SU-DHL-6 (cell line): Measurements from ENCODE around the gene CD2.

Source experiments
- EZH2phosphoT487 ChIP-seq: fragments of 200-600 bp; sonication (generic), shearing (Covaris generic); conservative IDR thresholded peaks from 2 replicates; pipeline ENCODE4 v1.6.1; 2018; ENCODE audit warnings: mild to moderate bottlenecking, antibody characterized with exemption, low read length, moderate library complexity, mixed read lengths
- TF ChIP-seq, protein P1 (sequence below): fragments of 200-600 bp; sonication (generic); IDR thresholded peaks from one replicate; pipeline ENCODE4 v1.5.1; 2017; ENCODE audit warnings: antibody characterized with exemption, mild to moderate bottlenecking, low read length, moderate library complexity; ENCODE audit not compliant: insufficient read depth, poor library complexity, severe bottlenecking

GRCh38 chr1:116808200-116808847 lies 54.1 kb downstream of the CD2 start:
- no peak for TF ChIP-seq EZH2phosphoT487
- TF ChIP-seq, protein P1, sequence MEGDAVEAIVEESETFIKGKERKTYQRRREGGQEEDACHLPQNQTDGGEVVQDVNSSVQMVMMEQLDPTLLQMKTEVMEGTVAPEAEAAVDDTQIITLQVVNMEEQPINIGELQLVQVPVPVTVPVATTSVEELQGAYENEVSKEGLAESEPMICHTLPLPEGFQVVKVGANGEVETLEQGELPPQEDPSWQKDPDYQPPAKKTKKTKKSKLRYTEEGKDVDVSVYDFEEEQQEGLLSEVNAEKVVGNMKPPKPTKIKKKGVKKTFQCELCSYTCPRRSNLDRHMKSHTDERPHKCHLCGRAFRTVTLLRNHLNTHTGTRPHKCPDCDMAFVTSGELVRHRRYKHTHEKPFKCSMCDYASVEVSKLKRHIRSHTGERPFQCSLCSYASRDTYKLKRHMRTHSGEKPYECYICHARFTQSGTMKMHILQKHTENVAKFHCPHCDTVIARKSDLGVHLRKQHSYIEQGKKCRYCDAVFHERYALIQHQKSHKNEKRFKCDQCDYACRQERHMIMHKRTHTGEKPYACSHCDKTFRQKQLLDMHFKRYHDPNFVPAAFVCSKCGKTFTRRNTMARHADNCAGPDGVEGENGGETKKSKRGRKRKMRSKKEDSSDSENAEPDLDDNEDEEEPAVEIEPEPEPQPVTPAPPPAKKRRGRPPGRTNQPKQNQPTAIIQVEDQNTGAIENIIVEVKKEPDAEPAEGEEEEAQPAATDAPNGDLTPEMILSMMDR, result no peak
